Left lung (tissue), 14 donors: ENCODE measurements around the gene HNRNPLL. TPM values are rescaled to one million over a fixed set of nuclear protein-coding genes. Genes with fewer than 3 reads are reported as not detected.

Experiments
- ATAC-seq: fragments of 200-7000 bp; cut with Tn5 transposase; one replicate; pipeline ENCODE4 v1.9.1; 2020; ENCODE audit warnings: moderate library complexity
- DNase-seq, 4 donors: peaks; one replicate each; pipeline ENCODE4 v3.0.0-alpha.2; 2013 to 2020
- H3K27ac ChIP-seq, 2 donors: fragments of 200-600 bp; sonication (generic) in 1 of 2; one replicate each; pipeline versions ENCODE4 v1.5.0 to v1.8.0; 2020 to 2021
- H3K27me3 ChIP-seq, 2 donors: fragments of 200-600 bp; sonication (generic) in 1 of 2; one replicate each; pipeline versions ENCODE4 v1.5.0 to v1.8.0; 2020 to 2021
- H3K36me3 ChIP-seq, 2 donors: fragments of 200-600 bp; sonication (generic) in 1 of 2; one replicate each; pipeline versions ENCODE4 v1.5.0 to v1.8.0; 2020 to 2021
- H3K4me1 ChIP-seq, 2 donors: fragments of 200-600 bp; one replicate each; pipeline ENCODE4 v1.8.0; 2021
- H3K4me3 ChIP-seq, 2 donors: fragments of 200-600 bp; sonication (generic) in 1 of 2; one replicate each; pipeline versions ENCODE4 v1.5.0 to v1.8.0; 2020 to 2021; ENCODE audit warnings: mild to moderate bottlenecking in 1 of 2
- H3K9me3 ChIP-seq, 2 donors: fragments of 200-600 bp; sonication (generic) in 1 of 2; one replicate each; pipeline versions ENCODE4 v1.5.0 to v1.8.0; 2020 to 2021
- intact Hi-C, 2 donors: fragments of 100-400 bp; cut with DNase I; formaldehyde crosslinking; loops; one replicate each; pipeline versions ENCODE4 v1.11.2 to v1.14.2; 2022
- long read RNA-seq, 12 donors: library from polyadenylated mRNA in 2 of 12; unstranded in 2 of 12; transcript quantifications; one replicate each; pipeline ENCODE4 v2.0.0 and lab custom pipeline, GENCODE V29; 2019 to 2026
- polyA plus RNA-seq, 6 donors: library from polyadenylated mRNA; unstranded; fragments of 120-200 nt; gene quantifications; one replicate each; pipeline ENCODE4 v1.2.1, GENCODE V29; 2013; ENCODE audit not compliant: insufficient read length in 6 of 6
- total RNA-seq, 2 donors: library from RNA; stranded (reverse); fragmentation: NEBNext Ultra II Directional; extraction: Animal tissue kit (Norgen Biotek cat#: 25700); gene quantifications; one replicate each; pipeline ENCODE4 v1.2.1, GENCODE V29; 2021
- TF ChIP-seq, protein P1 (sequence below), 2 donors: fragments of 200-600 bp; sonication (generic) in 1 of 2; IDR thresholded peaks; one replicate each; pipeline versions ENCODE4 v1.5.0 to v1.8.0; 2021; ENCODE audit warnings: antibody characterized with exemption in 2 of 2
- donor health status: DM: no; HTN: yes; CAD: no.
- donor health status: DM: no; HTN: no; CAD: no.

HNRNPLL gene
- total RNA-seq (10 to 100 TPM; 44.2 to 51.6 TPM), polyA plus RNA-seq (100 to 1,000 TPM in 1 of 6 donors, 10 to 100 TPM in 5; 71.3 to 102 (median 79.3) TPM)
- long read RNA-seq, donor 1, partial matches to known transcripts, result 73 of 100 reads
- long read RNA-seq, donor 1, other reads (novel, unspliced or antisense), result 27 of 100 reads
- long read RNA-seq, donor 2, partial matches to known transcripts, result 8 of 16 reads
- long read RNA-seq, donor 2, other reads (novel, unspliced or antisense), result 8 of 16 reads
- long read RNA-seq, donor 3, partial matches to known transcripts, result 20 of 38 reads
- long read RNA-seq, donor 3, other reads (novel, unspliced or antisense), result 18 of 38 reads
- long read RNA-seq, donor 4, full-length matches to known transcripts, result 8 of 12 reads
- long read RNA-seq, donor 4, partial matches to known transcripts, result 3 of 12 reads
- long read RNA-seq, donor 4, other reads (novel, unspliced or antisense), result 1 of 12 reads
- long read RNA-seq, donor 5, partial matches to known transcripts, result 10 of 20 reads
- long read RNA-seq, donor 5, other reads (novel, unspliced or antisense), result 9 of 20 reads
- long read RNA-seq, donor 6, partial matches to known transcripts, result 21 of 21 reads
- long read RNA-seq, donor 6, other reads (novel, unspliced or antisense), result 0 of 21 reads
- long read RNA-seq, donor 7, partial matches to known transcripts, result 22 of 38 reads
- long read RNA-seq, donor 7, other reads (novel, unspliced or antisense), result 16 of 38 reads
- long read RNA-seq, donor 8, partial matches to known transcripts, result 25 of 25 reads
- long read RNA-seq, donor 8, other reads (novel, unspliced or antisense), result 0 of 25 reads
- long read RNA-seq, donor 9, result 0 reads
- long read RNA-seq, donor 10, full-length matches to known transcripts, result 5 of 6 reads
- long read RNA-seq, donor 10, partial matches to known transcripts, result 1 of 6 reads
- long read RNA-seq, donor 10, other reads (novel, unspliced or antisense), result 0 of 6 reads
- long read RNA-seq, donor 11, partial matches to known transcripts, result 19 of 25 reads
- long read RNA-seq, donor 11, other reads (novel, unspliced or antisense), result 6 of 25 reads
- long read RNA-seq, donor 12, partial matches to known transcripts, result 20 of 27 reads
- long read RNA-seq, donor 12, other reads (novel, unspliced or antisense), result 7 of 27 reads

DNA sequence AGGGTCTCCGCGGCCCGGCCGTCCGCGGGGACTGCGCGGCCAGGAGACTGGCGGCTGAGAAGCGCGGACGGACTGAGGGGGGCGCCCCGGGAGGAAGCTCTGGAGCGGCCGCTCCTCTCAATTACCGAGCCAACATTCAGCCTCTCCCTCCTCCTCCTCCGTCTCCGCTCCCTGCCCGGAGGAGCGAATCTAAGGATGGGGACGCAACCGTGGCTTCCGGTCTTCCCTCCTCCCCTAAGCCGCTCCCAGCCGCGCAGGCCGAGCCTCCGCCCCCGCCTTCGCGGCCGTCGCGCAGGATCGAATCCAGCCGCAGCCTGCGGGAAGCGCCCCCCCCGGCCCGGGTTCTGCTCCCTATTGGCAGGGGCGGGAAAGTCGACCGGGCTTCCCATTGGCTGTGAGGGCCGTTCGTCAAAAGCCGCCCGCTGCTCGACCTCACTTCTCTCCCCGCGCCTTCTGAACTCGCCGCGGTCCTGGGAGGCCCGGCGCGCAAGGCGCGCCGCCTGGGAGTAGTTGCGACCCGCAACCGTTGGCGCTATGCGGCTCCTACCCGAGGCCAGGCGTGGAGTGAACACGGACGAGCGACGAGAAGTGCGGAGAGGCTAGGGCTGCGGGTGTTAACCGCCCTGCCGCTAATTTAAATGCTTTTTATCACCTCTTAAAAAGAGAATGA, at the start of gene HNRNPLL:
TSS of gene HNRNPLL (minus strand) at position 197 of the 670 bp plus-strand sequence. CDS start 302 bp downstream, outside the sequence.
- peaks cover 25 to 47% of the 10 kb centered on the region in 2 donors for H3K4me1 ChIP-seq
- TF ChIP-seq, protein P1, sequence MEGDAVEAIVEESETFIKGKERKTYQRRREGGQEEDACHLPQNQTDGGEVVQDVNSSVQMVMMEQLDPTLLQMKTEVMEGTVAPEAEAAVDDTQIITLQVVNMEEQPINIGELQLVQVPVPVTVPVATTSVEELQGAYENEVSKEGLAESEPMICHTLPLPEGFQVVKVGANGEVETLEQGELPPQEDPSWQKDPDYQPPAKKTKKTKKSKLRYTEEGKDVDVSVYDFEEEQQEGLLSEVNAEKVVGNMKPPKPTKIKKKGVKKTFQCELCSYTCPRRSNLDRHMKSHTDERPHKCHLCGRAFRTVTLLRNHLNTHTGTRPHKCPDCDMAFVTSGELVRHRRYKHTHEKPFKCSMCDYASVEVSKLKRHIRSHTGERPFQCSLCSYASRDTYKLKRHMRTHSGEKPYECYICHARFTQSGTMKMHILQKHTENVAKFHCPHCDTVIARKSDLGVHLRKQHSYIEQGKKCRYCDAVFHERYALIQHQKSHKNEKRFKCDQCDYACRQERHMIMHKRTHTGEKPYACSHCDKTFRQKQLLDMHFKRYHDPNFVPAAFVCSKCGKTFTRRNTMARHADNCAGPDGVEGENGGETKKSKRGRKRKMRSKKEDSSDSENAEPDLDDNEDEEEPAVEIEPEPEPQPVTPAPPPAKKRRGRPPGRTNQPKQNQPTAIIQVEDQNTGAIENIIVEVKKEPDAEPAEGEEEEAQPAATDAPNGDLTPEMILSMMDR (IDR thresholded peaks at IDR 0.05), result no peak
- intact Hi-C loops, result loop anchor here in 1 of 2 donors (10.0 kb wide), 1 partner anchor 62 kb away; the partner anchor contains the start of gene GALM

DNA sequence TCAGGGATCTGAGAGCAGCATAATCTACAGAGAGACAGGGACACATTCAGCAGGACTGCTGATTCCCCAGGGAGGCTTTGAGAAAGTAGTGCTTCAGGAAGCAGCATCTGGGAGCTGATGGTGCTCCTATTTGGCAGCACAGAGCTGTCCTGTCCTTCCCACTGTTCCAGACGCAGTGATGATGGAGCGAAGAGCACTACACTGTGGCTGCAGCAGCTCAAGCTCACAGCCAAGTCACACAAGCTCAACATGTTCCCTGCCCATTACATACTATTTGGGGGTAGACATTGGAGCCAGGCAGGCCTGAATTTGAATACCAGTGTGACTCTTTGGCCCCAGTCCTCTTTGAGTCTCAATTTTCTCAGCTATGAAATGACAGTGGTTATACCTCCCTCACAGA, 48.0 kb upstream of the HNRNPLL start:
- Histone ChIP-seq H3K27me3 (no peaks in the 10 kb centered on the region), H3K4me1 (peaks cover 0 to 37% of the 10 kb centered on the region in 2 donors), H3K4me3 (no peak overlapping the region), H3K36me3 (no peaks in the 10 kb centered on the region), H3K27ac (no peak overlapping the region), H3K9me3 (no peaks in the 10 kb centered on the region)
- intact Hi-C loops, result no loop called here
- no peak for ATAC-seq
- DNase-seq, result no peak
- TF ChIP-seq, protein P1 (IDR thresholded peaks at IDR 0.05), result no peak

More for the DNA sequence above, at the start of gene HNRNPLL:
- H3K9me3 ChIP-seq, result no peaks in the 10 kb centered on the region
- no peaks in the 10 kb centered on the region for H3K27me3 ChIP-seq
- peak within 1 kb of the TSS; percentile 62 to 84 for H3K4me3 ChIP-seq
- ATAC-seq (peak; percentile 93), DNase-seq (peak; percentile 96 to 99 (median 98))
- peak within 1 kb of the TSS; percentile 97 to 98 for H3K27ac ChIP-seq
- H3K36me3 ChIP-seq, result no peaks in the 10 kb centered on the region

DNA sequence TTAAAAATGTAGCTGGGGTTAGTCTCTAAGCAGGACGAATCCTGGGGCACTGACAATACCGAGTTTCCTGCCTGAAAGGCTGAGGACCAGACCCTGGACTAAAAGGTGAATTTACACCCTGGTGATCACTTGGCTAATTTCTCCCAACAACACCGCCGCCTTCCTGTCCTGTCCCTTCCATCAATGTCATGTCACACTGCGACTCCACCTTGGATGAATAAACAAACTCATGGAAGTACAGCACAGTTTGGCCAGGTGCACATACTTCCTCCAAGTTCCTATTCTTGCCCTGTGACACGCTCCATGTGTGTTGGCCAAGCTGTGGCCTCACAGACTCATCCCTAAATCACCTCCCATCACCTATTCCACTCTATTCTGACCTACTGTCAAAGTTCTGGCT, 47.3 kb upstream of the HNRNPLL start:
- Histone ChIP-seq H3K27ac (no peak overlapping the region), H3K36me3 (no peaks in the 10 kb centered on the region), H3K9me3 (no peaks in the 10 kb centered on the region), H3K4me3 (no peak overlapping the region), H3K27me3 (no peaks in the 10 kb centered on the region), H3K4me1 (peaks cover 0 to 35% of the 10 kb centered on the region in 2 donors)
- intact Hi-C loops, result no loop called here
- no peak for ATAC-seq
- TF ChIP-seq, protein P1 (IDR thresholded peaks at IDR 0.05), result no peak
- no peak for DNase-seq

DNA sequence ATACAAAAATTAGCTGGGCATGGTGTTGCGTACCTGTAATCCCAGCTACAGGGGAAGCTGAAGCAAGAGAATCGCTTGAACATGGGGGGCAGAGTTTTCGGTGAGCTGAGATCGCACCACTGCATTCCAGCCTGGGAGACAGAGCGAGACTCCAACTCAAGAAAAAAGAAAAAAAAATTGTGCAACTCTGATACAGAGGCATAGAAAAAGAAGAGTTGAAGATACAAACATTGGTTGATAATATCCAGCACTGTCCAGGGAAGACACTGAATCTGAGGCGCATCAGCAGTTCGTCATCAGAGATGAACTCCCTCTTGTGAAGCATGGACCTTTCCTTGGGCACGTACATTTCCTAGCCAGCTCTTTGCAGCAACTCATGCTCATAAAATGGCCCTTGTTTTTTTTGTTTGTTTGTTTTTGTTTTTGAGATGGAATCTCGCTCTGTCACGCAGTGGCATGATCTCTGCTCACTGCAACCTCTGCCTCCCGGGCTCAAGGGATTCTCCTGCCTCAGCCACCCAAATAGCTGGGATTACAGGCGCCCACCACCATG, 46.5 kb upstream of the HNRNPLL start:
- peaks cover 0 to 28% of the 10 kb centered on the region in 2 donors for H3K4me1 ChIP-seq
- no peak overlapping the region for H3K4me3 ChIP-seq
- TF ChIP-seq, protein P1 (IDR thresholded peaks at IDR 0.05), result no peak
- no peaks in the 10 kb centered on the region for H3K36me3 ChIP-seq
- DNase-seq, result no peak
- ATAC-seq, result no peak
- no peaks in the 10 kb centered on the region for H3K9me3 ChIP-seq
- no peak overlapping the region for H3K27ac ChIP-seq
- intact Hi-C loops, result no loop called here
- H3K27me3 ChIP-seq, result no peaks in the 10 kb centered on the region
